Brain pericyte (primary cell): ENCODE measurements around the gene EFCC1.

Experiments
- DNase-seq: peaks from one replicate; pipeline ENCODE4 v3.0.0-alpha.2; 2012; ENCODE audit warnings: low read depth, low spot score

EFCC1 gene

DNA sequence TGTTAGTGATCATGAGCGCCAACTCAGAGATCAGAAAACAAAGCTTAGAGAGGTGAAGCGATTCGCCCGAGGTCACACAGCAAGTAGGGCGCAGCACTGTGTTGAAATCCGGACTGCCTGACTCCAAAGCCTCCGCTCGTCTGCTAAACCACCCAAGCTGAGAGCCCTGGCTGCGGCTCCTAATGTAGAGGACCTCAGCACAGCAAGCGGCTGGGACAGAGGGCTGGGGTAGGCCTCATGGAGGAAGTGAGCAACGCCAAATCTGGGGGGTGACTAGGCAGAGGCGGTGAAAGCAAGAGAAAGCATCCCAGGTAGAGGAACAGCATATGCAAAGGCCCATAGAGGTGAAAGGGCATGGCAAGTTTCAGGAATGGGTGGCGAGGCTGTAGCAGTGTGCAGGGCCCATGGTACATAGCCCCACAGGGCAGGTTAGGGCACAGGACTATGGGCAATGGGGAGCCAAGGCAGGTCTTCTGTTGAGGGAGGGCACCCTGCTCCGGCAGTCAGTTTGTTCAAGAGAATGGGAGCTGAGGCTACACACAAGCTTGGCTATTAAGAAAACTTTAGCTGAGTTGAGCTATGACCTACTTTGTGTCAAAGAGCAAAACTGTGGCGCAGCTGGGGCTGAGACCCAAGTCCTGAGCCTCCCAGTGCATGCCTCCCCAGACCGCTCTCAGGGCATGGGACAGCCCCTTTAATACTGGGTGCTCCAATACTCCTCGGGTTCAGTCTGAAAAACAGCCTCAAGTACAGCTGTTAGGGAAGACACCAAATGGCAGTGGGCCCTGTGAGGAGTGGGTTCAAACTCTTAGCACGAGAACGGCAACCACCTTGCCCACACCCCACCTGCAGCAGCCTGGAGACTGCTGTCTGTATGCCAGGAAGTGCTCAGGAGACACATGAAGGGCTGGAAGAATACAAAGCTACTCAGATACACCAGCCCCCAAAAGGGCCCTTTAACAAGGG, 6.2 kb upstream of the EFCC1 start:
- no peak for DNase-seq

DNA sequence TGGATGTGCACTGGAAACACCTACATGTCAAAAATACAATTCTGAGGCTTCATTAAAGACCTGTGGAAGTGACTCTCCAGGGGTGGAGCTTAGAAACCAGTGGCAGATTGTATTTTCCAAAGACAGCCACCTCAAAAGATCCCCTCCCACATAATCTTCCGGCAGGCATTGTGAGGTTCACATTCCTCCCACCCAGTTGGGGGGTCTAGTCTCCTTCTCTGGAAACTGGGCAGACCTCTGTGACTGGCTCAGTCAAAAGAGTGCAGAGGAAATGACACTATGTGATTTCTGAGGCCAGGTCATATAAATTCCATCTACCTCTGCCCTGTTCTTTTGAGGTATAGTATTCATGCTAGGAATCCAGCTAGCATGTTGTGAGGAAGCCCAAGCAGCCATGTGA, 5.4 kb upstream of the EFCC1 start:
- DNase-seq: no peak

DNA sequence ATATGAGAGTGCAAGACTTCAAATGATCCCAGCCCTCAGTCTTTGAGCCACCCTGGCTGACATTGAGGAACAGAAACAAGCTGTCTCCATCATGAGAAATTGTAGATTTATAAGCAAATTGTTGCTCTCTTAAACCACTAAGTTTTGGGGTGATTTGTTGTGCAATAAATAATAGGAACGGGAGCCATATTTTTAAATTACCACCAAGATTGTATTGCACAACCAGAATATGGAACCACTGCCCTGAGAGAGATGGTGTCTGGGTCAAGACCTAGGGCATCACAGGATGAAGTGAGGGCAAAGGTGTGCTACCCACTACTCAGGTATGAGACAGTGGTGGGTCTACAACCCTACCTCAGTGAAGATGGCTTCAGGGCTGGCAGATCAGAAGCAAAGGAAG, 4.9 kb upstream of the EFCC1 start:
- DNase-seq: no peak

DNA sequence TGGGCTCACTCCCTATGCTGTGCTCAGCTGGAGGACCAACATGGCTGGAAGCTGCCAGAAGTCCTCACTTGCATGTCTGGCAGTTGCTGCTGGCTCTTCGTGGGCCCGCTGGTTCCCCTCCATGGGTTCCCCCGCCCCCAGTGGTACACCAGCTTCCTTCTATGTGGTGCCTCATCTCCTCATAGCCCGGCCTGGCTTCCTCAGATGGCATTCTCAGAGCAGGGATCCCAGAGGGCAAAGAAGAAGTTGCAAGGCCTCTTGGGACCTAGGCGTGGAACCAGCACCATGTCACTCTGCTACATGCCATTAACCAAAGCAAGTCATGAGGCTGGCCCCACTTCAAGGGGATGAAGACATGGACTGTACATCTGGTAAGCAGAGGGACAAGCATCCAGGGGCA, 4.4 kb upstream of the EFCC1 start:
- no peak for DNase-seq

DNA sequence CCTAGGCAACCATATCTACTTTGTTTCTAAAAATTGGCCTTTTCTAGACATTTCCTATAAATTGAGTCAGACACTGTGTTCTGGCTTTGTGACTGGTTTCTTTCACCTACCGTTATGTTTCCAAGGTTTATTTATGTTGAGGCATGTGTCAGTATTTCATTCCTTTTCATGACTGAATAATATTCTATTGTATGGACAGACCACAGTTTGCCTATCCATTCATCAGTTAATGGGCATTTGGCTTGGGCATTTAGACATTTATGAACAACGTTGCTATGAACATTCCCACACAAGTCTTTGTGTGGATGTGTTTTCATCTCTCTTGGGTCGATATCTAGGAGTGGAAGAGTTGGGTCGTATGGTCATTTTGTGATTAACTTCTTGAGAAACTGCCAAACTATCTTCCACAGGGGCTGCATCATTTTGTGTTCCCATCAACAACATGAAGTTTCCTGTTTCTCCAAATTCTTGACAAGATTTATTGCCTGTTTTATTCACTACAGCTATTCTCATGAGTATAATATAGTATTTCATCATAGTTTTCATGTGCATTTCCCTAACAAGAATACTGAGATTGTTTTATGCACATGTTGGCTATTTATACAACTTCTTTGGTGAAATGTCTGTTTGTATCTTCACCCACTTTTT, 3.5 kb upstream of the EFCC1 start:
- DNase-seq: no peak

DNA sequence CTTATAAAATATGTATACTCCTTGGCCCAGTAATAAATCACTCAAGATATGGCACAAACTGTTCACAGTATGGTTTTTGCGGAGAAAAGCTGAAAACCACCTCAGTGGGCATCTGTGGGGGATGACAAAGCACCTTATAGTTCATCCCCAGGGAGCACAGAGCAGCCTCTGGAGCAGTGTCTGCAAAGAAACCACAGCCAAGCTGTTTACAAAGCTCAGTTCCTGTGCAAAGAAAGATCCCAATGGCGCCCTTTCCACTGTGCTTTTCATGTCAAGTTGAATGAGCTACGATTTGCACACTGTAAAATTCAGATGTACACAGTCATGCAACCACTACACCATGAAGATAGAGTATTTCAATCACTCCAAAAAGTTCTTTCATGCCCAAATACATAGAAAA, 2.5 kb upstream of the EFCC1 start:
- DNase-seq: no peak

DNA sequence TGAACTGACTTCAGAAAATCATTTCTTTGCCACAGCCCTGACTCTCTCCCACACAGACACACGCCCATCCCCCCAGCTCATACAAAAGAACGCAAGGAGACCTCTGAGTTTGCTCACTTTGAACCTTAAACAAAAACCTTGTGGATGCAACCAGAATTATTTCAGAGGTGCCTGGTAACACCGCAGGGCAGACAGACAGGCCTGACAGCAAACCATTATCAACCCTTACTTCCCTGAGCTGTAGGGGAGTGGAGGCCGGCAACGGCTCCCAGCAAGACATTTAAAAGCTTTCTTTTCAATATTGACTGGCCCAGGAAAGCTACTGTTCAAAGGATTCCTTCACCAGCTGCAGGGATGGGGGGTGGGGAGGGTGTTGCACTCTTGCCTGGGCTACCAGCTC, 2.0 kb upstream of the EFCC1 start:
- no peak for DNase-seq

DNA sequence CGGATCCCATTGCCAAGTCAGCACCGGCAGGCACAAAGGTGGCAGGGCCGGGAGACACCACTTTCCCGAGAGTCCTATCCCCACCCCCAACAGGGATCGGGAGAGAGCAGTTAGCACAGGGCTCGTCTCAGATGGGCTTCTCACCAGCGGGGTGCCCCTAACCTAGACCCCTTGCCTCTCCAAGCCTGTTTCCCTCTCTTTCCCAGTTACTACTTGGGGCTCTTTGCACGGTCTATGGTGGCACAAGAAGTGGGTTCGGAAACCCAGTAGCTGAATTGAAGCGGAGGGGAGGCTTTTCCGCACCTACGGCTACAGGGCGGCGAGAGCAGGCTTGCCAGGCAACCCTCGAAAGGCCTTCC, 383 bp upstream of the EFCC1 start:
- DNase-seq: no peak

DNA sequence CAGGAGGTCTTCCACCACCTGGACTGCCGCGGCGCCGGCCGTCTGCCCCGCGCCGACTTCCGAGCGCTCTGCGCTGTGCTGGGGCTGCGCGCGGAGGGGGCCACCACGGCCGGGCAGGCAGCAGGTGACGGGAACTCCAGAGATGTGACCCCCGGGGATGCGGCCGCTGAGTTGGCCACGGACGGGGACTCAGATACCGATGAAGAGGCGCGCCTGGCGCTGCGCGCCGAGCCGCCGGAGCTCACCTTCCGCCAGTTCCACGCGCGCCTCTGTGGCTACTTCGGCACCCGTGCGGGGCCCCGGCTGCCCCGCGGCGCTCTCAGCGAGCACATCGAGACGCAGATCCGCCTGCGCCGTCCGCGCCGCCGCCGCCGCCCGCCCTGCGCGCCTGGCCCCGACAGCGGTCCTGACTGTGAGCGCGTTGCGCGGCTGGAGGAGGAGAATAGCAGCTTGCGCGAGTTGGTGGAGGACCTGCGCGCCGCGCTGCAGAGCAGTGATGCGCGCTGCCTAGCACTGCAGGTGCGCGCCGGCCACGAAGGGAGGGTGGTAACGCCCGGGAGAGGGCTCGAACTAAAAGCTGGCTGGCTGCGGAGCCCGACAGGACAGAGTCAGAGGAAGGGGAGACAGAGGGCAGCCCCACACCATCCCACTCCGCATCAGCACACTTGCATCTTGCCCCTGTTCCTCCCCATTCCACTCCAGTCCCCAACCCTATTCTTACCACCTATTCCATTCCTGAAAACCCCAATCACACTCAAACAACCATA, 885 bp downstream of the EFCC1 start:
- DNase-seq: no peak

DNA sequence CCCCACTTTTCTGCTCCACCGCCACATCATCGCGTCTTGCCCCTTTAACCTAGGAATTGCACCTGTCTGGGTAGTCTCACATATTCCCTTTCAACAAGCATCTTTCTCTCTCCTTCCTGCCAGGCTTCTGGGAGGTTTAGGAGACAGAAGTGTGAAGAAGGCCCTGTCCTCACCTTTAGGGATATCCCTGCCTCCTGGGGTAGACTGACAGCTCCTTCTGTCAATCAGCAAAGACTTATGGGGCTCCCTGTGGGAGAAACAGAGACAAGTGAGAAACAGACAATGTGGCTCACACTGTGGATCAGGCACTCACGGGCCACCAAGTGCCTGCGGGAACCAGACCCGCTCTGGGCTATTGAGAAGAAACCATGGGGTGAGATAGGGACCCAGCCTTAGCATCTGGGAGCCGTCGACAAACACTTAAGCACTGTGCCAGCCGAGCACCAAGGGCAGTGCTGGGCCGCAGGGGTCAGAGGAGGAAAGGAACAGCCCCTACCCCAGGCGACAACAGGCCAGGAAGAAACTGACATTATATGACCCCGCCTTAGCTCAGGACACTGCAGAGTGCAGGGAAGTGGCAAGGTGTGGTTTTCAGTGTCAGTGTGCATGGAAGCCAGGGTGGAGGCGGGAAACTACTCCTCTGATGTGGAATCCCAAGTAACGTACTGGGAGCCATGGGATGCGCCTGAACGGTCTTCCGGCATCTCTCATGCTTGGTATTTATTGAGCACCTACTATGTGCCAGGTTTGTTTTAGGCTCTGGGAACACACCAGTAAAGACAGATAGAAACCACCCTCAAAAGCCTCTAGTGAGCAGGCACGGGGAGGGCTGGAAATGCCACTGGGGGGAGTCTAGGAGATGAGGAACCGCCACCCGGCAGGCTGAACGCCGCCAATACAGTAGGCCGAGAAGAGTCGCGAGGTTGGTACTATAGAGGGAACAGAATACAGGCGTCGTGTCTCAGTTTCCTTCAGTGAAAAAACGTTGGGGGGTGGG, 1.8 kb downstream of the EFCC1 start:
- DNase-seq: no peak

DNA sequence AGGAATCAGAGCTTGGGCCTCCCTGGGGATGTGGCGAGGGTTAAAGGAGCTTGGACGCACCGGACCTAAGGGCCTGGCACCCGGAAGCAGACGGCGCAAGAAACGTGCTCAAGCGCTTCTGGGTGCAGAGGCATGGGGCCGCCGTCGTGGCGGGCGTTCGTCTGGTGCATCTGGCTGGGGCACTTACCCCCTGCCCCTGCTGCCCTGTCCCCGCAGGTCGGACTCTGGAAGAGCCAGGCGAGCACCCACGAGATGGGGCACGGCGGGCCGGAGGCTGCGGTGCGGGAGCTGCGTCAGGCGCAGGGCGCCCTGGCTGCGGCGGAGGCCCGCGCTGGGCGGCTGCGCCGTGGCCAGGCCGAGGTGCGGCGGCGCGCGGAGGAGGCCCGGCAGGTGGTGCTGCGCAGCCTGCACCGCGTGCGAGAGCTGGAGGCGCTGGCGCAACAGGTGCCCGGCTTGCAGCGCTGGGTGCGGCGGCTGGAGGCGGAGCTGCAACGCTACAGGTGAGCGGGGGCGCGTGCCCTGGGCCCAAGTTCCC, 2.5 kb downstream of the EFCC1 start:
- DNase-seq: no peak

DNA sequence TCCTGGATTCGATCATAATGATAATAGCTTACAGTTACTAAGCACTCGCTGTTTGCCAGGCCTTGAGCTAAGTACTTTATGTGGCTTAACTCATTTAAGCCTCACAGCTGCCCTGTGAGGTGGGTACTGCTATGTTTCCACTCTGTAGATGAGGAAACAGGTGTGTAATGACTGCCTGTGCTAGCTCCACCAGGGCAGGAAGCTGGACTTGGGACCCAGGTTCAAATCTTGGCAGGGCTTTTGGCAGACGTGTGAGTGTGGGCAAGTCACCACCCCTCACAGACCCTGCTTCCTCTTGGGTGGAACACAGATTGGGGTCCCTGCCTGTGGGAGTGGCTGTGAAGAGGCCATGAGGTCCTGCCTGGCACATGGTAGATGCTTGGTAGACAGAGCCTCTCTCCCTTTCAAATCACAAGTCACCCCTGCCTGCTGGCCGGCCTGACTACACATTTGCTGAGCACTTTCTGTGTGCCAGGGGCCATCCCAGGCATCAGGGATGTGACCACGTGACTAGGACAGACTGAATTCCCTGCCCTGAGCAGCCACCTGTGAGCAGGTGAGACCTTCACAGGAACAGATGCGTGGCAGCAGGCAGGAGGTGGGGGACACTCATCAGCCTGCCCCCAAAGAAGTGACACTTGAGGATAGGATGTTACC, 3.7 kb downstream of the EFCC1 start:
- no peak for DNase-seq

DNA sequence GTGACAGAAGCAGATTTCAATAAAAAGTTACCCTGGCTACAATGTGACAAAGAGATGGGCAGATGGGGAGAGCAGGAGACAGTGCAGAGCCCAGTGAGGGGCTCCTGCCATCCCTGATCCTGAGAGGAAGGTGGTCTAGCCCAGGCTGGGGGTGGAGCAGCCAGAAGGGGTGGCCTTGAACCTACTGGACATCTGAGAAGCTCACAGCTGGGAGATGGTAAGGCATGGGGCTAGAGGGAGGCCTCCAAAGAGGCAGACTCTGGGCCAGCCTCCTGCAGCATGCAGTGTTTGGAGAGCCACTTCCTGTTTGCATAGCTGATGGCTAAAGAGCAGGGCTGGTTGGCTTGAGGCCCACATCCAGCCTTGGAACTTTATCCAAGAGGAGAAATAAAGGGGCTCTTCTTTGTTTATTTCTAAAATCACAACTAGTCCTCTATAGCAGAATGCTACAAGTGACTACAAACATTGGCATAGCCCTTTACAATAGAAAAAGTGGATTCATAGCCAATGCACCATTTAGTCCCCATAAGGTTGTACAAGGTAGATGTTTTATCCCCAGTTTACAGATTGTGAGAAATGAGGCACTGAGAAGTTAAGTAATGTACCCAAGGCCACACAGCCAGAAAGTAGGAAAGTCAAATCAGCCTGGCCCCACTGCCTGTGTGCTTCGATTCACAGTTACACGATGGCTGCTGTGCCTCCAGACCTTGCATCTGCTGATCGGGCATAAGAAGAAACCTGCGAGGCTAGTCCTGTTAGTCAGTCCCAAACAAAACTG, 4.6 kb downstream of the EFCC1 start:
- DNase-seq: no peak

DNA sequence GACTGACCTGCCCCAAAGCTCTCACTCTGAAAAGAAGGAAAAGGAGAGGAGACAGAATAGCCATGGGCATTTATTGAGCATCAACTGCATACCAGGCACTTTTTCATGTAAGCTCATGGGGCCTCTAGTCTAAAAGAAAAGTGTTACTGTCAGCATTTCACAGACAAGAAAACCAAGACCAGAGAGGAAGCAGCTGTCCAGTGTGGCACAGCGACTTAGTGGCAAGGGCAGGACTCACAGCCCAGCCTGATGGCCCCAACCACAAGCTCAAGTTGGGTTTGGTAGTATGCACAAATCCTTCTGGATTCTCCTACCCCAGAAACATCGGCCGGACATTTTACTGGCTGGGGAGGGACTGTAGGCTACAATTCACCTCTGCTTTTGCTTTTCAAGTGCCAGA, 5.8 kb downstream of the EFCC1 start:
- DNase-seq: no peak

DNA sequence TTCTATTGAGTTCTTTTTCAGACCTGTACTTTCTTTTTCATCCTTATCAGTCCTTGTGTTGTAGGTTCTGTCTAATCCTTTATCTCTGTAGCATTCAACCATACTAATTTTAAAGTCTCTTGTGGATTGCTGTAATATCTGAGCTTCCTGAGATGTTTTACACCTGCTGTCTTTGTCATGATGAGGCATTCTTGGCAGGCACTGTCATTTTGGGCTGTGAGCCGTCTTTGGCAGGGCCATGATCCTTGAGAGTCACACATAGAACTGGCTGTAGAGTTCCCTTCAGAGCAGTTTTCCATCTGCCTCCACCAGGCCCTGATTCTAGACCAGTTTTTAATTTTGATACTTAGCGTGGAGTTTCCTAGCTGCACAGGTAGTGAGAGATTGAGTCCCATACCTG, 6.7 kb downstream of the EFCC1 start:
- DNase-seq: no peak

DNA sequence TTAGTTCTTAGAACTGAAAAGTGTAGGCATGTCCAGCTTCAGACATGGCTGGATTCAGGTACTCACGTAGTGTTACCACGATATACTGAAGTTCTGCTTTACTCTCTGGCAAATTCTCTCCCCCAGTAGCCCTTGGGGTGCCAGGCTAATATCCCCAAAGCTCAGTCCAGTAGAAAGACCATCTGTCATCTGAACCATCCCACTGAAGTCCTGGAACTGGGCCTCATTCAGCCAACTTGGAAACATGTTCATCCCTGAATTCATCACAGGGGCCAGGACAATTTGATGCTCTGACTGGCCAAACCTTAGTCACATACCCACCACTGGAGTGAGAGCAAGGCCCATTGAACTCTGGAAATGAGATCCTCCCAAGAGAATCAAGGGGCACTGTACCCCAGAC, 8.2 kb downstream of the EFCC1 start:
- DNase-seq: no peak

DNA sequence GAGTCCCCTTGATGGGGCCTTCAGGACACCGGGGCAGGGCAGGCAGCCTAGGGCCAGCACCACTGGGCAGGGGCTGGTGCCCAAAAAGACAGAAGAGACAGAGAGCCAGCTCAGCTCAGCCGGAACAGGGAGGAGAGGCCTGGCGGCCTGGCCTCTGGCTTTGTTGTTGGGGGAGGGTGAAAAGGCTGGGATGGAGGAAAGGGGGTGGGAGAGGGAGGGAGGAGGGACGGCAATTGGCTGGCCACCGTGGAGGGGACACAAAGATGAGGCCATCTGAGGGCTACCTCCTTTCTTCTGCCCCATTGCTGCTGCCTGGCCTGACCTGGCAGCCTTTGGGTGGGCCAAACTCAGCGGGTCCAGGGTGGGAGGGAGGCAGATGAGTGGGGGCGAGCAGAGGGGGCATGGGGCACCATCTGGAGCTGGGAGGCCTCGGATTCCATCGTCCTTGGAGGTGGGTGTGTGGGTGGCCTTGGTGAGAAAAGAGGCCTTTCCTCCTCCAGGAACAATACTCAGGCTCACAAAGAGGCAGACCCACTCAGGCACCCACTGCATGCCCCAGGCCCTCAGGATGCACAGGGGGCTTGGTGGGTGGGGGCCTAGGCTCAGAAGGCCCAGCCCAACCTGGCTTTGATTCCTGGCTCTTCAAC, 9.3 kb downstream of the EFCC1 start:
- no peak for DNase-seq

DNA sequence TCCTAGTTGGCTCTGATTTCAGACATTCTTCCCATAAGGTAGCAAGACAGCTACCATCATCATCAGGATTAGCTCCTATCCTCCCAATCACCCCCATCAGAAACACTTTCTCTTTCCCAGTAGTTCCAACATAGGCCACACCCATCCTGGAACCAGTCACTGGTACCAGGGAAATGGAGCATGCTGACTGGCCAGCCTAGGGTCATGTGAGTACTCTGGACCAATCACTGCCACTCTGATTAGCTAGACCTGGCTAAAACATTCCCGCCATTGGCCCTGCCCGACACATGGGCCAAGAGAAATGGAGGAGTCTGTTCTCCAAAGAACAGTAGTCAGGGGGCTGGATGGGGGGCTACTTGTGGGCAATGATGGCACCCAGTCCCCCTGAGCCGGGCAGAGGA, 12.4 kb downstream of the EFCC1 start:
- no peak for DNase-seq

DNA sequence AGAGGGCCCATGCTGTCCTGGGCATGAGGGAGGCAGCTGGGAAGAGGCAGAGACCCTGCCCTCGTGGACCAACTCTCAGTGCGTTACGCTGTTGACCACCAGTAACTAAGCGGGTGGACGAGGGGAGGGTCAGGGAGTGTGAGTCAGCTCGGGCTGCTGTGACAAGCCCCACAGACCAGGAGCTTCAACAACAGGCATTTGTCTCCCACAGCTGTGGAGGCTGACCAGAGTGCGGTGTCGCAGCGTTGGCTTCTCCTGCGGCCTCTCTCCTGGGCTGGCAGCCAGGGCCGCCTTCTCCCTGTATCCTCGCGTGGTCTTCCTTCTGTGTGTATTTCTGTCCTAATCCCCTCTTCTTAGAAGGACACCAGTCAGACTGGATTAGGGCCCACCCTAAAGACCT, 13.0 kb downstream of the EFCC1 start:
- no peak for DNase-seq
